Measurements from ENCODE around the gene PRKCSH.
"Not testable (repeated sequence)": the region's sequence is repeated elsewhere in the genome, so short reads cannot be mapped to it uniquely, and the experiment has no call there.

Gene PRKCSH, protein sequence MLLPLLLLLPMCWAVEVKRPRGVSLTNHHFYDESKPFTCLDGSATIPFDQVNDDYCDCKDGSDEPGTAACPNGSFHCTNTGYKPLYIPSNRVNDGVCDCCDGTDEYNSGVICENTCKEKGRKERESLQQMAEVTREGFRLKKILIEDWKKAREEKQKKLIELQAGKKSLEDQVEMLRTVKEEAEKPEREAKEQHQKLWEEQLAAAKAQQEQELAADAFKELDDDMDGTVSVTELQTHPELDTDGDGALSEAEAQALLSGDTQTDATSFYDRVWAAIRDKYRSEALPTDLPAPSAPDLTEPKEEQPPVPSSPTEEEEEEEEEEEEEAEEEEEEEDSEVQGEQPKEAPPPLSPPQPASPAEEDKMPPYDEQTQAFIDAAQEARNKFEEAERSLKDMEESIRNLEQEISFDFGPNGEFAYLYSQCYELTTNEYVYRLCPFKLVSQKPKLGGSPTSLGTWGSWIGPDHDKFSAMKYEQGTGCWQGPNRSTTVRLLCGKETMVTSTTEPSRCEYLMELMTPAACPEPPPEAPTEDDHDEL

DNA sequence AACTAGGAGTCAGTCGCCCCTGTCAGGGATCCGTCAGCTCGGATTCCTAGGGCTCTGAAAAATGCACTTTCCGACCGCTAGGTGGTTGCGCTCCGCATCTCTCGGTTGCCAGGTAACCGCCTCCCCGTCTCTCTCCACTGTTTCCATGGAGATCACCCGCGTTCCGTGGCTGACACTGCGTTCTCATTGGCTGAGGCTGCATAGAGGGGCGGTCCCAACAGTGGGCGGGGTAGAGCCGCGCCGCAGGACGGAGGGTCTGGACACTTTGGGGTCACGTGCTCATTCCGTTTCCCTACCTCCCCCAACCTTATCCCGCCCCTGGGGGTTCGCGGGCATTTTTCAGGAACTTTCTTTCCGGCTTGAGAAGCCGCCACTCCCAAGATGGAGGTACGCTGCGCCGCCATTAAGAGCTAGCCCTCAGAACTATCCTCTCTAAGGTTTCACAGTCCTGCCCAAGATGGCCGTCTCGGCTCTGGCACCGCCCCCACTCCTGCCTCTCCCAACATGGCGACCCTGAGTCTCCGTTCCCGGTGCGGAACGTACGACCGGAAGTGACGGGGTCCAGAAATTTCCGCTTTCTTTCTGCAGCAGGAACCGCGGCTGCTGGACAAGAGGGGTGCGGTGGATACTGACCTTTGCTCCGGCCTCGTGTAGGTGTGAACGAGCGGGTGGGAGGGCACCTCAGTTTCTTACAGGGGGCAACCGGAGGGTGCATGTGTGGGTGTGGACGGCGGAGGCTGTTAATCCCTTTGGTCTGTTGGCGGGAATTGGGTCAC, at the start of gene PRKCSH, which contains the start of gene ODAD3:
Gene PRKCSH, plus strand, starts transcription at position 579 of the 776 bp plus-strand sequence. CDS start 483 bp downstream, outside the sequence.
Gene ODAD3, minus strand, starts transcription at position 65 of the 776 bp plus-strand sequence. CDS start 105 bp downstream, outside the sequence.
- DNase-seq: peak; percentile 98 to 100 (median 99)

GRCh38 chr19:11387162-11388034, 48.0 kb upstream of the PRKCSH start:
- DNase-seq: peak in 2 of 6 experiments; percentile 15 to 35

- no peak for DNase-seq
Observed at GRCh38 chr19:11390359-11390758, 45.1 kb upstream of the PRKCSH start.

GRCh38 chr19:11390933-11391680, 44.3 kb upstream of the PRKCSH start:
- no peak for DNase-seq

DNA sequence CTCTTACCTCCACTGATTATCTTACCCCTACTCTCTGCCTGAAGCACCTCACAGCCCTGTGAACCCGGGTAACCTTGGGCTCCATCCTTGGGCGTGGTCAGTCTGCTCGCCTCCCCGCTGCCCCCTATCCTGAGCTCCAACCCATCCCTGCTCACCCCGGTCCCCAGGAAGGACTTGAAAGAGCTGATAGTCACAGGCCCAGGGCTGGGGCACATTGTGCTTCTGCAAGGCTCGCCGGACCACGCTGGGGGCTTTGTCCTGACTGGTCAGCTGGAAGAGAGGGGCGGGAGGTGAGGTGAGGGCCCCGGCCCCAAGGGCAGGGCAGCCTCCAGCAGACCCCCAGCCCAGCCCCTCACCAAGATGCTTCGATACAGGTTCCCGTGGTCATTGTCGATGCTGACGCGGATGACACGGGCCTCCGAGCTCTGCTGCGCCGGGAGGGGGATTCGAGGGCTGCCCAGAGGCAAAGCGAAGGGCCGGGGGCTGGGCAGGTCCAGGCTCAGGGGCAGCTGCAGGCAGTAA, 38.3 kb upstream of the PRKCSH start:
- no peak for DNase-seq

DNA sequence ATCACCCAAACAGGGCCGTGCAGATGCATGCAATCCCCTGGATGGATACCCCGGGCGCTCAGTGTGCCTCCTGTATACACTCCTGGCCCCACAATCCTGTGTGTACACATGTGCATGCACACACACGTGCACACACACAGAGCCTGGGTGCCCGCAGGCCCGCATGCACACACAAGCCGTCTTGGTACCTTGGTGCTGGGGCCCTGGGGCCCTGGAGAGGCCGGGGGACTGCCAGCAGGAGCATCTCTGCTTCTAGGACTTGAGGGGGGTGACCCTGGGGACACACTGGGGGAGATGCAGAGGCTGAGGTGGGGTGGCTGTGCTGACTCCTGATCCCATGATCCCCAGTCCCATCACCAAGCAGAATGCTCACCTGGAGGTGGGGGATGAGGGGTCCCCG, 35.8 kb upstream of the PRKCSH start:
- no peak for DNase-seq

DNA sequence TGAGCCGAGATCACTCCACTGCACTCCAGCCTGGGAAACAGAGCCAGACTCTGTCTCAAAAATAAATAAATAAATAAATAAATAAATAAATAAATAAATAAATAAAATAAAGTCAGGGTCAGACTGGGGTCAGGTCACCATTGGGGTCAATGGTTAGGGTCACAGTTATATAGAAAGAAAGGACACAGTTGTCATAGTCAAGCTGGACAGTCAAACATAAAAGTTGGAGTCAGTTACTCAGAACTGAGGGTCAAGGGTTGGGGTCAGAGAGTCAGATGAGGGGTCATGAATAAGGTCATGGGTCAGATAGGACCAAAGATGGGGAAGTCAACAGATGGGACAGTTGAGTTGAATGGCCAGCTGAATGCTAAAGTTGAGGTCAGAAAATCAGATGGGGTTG, 34.6 kb upstream of the PRKCSH start:
- no peak for DNase-seq

DNA sequence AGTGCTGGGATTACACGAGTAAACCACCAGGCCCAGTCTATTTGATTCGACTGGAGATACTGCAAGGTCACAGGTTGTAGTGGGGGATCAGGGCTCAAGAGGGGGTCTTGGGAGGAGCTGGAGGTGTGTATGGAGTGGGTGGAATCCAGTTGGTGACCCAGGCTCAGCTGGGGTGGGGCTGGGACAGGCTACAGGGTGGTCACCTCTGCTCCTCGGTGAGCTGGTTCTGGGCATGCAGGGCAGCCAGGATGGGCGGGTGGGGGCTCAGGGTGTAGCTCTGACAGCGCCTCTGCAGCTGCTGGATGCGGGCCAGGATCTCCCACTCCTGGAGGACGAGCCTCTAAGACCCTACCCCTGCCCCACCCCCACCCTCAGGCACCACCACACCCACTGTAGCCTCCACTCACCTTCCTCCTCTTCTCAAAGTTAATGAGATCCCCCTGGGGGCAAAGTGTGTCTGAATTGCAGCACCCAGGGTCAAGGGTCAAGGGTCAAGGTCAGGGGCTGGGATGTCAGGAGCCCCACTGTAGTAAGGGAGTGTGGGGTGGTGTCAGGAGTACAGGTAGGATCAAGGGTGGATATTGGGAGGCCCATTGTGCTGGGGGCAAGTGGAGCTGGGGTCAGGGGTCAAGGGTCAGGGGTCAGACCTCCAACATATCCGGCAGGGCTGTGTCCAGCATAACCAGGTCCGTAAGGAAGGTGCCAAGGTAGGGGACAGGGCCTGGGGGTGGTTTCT, 33.5 kb upstream of the PRKCSH start:
- DNase-seq: no peak

- DNase-seq: no peak
Observed at GRCh38 chr19:11404588-11405222, 30.7 kb upstream of the PRKCSH start.

GRCh38 chr19:11405846-11406643, 29.4 kb upstream of the PRKCSH start:
- DNase-seq: peak in 4 of 6 experiments; percentile 13 to 47 (median 22)

GRCh38 chr19:11406703-11407236, 28.7 kb upstream of the PRKCSH start:
- not testable (repeated sequence) for DNase-seq

- DNase-seq: no peak
Observed at GRCh38 chr19:11408591-11408990, 26.8 kb upstream of the PRKCSH start.

- no peak for DNase-seq
Observed at GRCh38 chr19:11410682-11411081, 24.8 kb upstream of the PRKCSH start.

DNA sequence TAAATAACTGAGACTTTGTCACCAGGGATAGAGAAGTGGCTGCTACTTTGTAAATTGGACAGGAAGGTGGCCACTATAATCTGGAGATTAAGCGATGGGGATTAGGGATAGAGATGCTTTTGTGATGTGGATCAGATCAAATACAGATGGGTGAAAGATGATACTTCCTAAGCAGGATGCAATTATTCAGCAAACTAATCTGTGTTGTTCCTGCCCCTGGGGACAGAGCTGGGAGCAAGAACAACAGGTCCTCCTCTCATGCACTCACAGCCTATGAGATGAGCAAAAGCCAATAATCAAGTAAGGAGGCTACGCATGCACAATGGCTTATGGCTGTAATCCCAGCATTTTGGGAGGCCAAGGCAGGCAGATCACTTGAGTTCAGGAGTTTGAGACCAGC, 20.9 kb upstream of the PRKCSH start:
- no peak for DNase-seq

GRCh38 chr19:11416346-11417052, 18.9 kb upstream of the PRKCSH start:
- DNase-seq: no peak

GRCh38 chr19:11418094-11418548, 17.3 kb upstream of the PRKCSH start:
- DNase-seq: no peak

GRCh38 chr19:11418549-11419506, 16.6 kb upstream of the PRKCSH start, which contains the start of gene RGL3:
TSS of gene RGL3 (minus strand) at chr19:11419314. CDS start at chr19:11419278, 36 bp downstream.
- DNase-seq: no peak

Measured in stimulated activated naive CD4-positive, alpha-beta T cell (primary cell).